COR-L47 (cell line): ENCODE measurements around the gene RMND5B.
"Not testable (repeated sequence)": the region's sequence is repeated elsewhere in the genome, so short reads cannot be mapped to it uniquely, and the experiment has no call there.

Experiments used
- DNase-seq: peaks from one replicate; lab custom pipeline; 2025; lab: John Stamatoyannopoulos, UW

Gene RMND5B

DNA sequence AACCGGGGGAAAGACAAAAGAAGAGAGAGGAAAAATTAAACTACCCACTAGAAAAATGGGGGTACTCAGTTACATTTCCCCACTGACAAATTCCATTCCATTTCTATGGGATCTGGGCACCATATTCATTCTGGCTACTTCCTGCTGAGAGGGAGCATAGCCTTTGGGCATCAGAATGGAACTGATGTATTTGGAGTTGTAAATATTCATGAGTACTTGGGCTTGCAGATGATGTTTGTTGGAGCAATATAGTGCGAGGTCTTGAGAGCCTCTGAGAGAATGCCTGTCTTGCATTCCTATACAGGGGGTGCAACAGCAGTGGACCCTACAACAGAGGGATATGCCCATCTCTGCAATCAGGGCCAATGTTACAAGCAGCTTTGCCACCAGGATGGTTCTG is 39.6 kb downstream of the RMND5B start:
- no peak for DNase-seq

DNA sequence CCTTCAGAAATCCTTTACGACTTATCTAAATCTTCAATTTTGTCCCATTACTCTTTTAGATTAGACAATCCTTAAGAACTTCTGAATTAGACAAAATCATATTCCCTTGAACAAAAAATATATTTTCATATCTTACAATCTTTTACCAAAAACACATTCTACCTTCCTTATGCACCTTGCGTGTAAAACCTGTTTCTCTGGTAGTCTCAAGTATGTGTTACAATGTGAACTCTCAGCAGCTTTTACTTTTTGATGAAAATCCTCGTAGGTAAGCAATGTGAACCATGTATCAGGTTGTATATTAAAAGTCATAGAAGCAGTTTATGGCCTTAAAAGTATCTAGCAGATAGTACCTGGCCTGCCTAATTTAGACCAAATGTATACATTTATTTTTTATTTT is 43.6 kb downstream of the RMND5B start:
- DNase-seq, result no peak

DNA sequence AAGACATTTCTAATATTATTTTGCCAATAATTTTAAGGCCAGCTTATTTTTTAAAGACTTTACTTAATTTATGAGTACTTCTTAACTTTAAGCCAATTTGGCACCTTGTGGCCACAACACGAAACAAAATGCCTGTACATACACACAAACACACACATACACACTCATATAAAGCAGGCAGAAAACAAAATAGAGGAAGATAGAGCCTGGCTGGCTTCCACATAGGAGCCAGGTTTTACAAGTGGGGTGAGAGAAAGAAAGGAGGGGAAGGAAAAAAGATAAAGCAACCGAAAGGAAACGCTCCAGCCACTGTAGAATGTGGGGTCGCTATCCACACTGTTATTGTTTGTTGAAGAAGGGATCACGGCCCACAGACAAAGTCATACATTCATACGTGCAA is 46.0 kb downstream of the RMND5B start:
- DNase-seq, result no peak

DNA sequence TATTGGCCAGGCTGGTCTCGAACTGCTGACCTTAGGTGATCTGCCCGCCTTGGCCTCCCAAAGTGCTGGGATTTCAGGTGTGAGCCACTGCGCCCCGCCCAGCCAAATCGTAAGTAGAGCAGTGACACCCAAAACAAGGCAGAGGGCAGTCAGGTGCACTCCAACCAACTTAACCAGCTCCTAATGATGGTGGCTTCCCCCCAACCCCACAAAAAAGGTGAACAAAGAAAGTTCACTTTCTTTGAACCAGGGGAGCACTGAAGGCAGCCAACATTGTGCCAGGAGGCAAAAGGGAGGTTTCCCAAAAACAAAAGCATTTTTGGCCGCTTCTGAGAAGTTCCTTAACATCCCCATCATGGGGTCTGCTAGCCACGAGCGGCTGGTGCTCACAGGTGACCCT is 46.8 kb downstream of the RMND5B start:
- no peak for DNase-seq

DNA sequence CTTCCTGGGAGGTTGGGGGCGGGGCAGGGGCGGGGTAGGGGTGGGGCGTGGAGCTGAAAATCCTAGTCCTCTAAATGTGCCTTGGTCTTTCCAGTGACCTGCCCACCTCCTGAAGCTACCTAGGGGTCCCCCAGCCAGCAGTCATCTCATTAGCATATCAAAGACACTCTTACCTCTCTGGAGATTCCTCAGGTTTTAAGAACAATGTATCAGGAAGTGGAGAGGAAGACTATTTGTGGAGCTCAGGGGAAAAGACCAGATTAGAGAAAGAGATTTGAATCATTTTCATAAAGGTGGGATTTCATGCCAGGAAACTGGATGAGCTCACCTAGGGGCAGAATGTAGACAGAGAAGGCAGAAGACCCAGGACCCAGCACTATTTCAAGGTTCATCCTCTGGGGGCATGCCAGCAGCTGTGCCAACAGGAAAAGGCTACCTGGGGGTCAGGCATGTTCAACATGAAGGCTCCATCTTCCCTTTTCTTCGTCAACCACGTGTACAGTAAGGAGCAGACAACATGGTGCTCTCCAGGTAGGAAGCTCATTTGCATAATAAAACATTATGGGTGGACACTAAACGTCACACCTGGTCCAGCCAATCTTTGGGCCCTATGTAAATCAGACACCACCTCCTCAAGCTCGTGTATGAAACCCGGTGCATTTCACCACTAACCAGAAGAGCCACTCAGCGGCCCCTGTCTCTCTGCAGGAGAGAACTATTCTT is 49.5 kb downstream of the RMND5B start:
- no peak for DNase-seq

DNA sequence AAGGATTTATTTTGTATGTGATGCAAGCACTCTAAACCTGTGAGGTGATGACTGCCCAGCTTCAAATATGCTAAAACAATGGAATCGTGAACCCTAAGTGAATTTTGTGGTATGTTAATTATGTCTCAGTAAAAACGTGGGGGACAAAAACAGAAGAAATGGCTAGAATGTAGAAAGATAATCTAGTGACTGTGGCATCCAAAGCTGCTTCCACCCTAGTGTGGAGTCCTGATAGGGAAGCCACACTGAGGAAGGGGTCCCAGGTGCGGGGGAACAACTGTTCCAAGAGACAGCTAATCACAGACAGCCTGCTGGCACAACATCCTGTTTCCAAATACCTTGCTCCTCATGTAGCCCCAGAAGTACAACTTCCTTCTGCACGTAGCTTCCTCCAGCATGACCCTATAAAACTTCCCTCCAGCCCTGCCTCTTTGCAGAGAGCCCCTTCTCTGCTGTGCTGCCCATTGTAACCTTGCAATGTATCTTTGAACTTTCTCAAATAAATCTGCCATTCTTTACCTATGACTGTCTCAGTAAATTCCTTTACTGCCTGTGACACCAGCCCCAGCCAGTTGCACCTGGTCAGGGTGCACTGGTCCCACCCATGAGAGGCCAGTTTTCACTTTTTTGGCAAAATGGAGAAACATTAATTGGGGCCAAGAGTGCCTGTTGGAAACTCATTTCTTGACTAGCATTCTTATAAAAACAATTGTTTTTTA is 51.5 kb downstream of the RMND5B start:
- DNase-seq, result no peak

DNA sequence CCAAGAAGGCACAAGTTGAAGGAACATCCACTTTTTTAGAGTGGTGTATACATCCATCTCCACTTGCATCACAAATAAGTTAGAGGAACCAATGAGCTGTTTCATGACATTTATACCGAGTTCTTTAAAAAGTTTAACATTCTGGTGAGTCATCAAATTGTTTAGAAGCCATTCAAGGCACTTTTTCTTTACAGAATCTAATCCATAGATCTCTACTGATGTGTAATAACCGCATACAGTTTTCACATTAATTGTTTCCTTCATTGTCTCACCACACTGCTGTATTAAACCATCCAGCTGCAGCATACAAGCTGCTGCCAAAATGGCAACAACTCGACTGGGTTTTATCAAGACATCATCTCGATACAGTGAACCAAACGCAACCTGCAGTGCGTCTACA is 55.6 kb downstream of the RMND5B start:
- DNase-seq, result no peak

DNA sequence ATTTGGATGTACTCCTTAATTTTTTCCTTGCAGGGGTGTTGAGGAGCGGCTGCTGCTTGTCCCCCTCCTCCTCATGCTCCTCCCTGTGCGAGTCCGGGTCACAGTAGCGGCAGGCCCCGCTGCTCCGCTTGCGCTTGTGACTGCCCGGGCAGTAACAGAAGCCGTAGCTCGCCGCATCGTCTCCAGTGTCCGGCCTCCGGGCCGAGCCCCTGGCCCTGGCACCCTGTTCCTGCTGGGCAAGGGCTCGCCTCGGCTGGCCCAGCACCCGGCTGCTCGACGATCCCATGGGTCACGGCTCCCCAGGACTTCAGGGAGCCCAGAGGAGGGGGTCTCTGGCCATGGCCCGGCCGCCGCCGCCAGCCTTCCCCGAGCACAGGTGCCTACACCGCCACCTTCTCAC is 56.2 kb downstream of the RMND5B start, which contains the start of gene GMCL2:
TSS of gene GMCL2 (minus strand) at position 358 of the 400 bp plus-strand sequence. CDS start at position 286, 72 bp downstream.
- no peak for DNase-seq

DNA sequence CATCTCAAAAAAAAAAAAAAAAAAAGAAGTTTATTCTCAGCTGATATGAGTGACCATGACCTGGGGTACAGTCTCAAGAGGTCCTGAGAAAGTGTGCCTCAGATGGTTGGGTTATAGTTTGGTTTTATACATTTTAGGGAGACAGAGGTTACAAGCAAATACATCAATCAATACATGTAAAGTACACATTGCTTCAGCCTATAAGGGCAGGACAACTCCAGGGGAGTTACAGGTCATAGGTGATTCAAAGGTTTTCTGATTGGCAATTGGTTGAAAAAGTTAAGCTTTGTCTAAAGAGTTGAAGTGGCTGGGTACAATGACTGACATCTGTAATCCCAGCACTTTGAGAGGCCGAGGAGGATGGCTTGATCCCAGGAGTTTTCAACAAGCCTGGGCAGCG is 58.6 kb downstream of the RMND5B start:
- no peak for DNase-seq

DNA sequence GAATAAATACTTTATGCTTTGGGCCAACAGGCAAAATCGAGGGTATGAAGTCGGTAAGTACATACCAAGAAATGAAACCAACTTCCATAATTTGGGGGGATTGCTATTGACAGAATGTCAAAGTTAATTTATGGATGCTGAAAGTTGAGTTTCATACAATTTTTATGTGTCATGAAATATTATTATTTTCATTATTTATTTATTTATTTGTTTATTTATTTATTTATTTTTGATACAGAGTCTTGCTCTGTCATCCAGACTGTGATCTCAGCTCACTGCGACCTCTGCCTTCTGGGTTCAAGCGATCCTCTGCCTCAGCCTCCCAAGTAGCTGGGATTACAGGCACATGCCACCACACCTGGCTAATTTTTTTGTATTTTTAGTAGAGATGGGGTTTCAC is 60.8 kb downstream of the RMND5B start:
- no peak for DNase-seq

DNA sequence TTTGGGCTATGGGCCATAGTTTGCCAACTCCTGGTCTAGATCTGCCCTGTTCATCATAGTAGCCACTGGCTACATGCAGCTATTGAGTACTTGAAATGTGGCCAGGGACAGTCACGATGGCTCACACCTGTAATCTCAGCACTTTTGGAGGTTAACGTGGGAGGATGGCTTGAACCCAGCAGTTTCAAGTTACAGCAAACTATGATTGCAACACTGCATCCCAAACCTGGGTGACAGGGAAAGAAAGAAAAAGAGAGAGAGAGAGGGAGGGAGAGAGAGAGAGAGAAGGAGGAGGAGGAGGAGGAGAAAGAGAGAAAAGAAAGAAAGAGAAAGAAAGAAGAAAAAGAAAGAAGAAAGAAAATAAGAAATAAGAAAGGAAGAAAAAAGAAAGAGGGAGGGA is 61.4 kb downstream of the RMND5B start:
- DNase-seq, result no peak

DNA sequence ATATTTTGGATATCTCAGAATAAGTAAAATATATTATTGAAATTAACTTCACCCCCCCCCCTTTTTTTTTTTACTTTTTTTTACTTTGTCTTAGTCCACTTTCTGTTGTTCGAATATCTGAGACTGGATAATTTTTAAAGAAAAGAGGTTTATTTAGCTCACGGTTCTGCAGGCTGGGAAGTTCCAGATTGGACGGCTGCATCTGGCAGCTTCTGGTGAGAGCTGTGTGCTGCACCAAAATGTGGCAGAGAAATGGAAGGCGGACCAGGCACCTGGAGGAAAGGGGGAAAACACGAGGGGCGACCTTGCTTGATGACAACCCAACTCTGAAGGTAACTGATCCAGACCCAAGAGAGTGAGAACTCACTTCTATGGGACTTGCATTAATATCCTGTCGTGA is 62.0 kb downstream of the RMND5B start:
- DNase-seq, result no peak

DNA sequence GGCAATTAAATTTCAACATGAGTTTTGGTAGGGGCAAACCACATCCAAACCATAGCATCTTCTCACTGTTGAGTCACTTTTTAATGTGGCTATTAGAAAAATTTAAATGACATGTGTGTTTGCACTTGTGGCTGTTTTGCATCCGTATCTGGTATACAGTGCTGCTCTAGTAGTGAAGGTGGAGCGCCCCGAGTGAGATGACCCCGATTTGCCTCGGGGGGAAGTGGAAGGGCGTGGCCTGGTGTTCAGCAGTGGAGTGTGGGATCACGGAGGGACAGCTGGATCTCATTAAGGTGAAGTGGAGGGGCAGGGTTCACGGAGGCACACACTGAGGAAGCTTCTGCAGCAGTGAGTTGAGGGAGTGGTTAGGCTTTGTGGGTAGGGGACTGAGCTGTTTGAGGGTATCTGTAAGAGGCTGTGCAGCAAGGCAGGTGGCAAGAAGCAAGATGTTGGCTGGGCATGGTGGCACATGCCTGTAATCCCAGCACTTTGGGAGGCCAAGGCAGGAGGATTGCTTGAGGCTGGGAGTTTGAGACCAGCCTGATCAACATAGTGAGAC is 62.5 kb downstream of the RMND5B start:
- no peak for DNase-seq

DNA sequence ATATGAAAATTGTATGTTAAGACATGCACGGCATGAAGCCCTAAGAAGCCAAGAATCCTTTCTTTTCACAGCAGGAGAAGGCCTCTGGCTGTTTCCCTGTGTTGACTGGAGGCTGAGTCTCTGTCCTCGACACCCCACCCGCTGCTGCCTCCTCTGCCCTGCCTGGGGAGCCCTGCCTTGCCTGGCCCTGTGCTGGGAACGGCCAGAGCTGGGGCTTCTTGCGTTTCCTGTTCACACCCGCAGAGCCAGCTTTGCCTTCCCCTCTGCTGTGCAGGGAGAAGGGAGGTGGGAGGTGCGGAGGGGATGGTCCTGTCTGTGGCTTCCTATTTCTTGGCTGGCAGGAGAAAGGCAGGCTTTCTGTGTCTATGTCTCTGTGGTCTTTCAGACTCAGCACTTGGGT is 63.2 kb downstream of the RMND5B start:
- no peak for DNase-seq

DNA sequence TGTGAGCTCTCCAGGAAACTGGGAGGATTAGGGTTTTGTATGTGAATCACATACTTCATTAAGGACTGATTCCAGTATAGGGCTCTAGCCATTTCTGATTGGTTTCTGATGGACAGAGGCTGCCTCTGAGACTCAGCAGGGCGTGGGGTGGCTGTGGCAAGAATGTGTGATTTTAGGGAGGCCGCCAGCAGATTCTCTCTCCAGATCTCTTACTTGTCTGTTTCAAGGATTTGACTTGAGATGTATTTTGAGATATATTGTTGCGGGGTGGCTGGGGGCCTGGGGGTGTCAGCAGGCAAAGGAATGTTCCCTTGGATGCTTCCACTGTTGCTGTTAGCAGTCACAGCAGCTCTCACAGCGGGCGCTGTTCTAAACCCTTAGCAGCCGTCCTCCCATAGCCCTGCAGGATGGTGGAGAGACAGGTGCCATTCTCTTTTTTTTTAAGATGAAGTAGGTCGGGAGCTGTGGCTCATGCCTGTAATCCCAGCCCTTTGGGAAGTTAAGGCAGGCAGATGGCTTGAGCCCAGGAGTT is 65.5 kb downstream of the RMND5B start:
- DNase-seq, result no peak

DNA sequence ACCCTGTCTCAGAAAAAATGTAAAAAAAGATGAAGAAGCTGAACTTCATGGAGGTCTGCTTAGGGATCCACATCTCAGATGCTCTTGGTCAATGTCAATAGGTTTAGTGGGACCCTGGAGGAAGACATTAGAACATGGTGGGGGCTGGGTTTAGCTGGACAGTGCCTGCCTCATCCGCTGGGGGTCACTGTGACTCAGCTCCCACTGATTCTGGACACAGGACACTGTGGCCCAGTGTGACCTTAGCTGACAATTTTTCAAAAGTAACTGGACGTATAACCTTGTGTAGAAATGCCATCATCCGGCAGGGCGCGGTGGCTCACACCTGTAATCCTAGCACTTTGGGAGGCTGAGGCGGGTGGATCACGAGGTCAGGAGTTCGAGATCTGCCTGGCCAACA is 66.2 kb downstream of the RMND5B start:
- no peak for DNase-seq

DNA sequence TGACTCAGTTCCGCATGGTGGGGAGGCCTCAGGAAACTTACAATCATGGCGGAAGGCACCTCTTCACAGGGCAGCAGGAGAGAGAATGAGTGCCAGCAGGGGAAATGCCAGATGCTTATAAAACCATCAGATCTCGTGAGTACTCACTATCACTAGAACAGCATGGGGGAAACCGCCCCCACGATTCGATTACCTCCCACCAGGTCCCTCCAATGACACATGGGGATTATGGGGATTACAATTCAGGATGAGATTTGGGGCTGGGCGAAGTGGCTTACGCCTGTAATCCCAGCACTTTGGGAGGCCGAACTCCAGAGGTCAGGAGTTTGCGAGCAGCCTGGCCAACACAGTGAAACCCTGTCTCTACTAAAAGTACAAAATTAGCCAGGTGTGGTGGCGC is 67.3 kb downstream of the RMND5B start:
- DNase-seq, result not testable (repeated sequence)

DNA sequence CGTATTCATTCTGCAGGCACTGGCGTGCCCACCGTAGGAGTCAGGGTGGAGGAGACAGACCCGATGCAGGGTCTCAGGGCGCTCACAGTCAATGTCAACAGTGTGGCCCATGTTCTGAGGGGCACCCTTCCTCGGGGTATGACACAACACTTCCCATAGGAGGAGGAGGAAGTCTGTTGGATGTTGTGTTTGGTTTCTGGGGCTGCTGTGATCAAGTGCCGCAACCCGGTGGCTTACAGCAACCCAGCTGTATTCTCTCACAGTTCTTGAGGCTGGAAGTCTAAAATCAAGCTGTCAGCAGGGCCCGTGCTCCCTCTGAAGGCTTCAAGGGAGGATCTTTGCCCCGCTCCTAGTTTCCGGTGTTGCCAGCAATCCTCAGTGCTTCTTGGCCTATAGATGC is 67.9 kb downstream of the RMND5B start:
- no peak for DNase-seq

DNA sequence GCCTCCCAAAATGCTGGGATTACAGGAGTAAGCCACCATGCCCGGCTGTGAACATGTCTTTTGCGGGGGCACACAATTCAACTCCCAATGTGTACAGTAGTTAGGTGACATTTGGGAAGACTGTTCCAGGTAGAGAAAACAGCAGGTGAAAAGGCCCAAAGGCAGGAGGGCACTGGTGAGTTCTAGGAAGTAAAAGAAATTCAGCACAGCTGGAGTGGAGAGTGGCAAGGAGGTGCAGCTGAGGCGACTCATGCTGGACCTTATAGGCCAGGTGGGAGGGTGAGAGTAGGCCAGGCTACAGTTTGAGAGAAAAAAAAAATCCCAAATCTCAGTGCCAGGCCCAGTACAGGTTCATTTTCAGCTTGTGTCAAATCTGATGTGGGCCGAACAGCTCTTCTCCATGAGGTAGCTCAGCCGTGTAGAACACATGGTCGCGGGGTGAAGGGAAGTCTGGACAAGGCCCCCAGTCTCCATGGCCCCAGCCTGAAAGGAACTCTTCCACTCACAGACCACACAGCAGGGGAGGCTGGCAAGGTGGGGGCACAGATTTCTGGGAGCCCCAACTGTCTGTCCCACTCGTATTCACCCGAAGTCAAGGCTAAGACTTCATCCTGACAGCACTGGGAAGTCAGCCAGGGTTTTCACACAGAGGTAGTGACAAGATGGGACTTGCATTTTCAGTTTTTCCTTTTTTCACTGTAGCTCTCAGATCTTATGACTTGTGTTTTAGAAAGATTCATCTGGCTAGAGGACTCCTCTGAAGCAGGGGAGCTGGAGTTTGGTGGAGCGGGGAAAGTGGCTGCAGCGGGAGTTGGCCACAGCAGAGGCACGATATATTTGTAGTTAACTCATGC is 69.0 kb downstream of the RMND5B start:
- DNase-seq, result no peak
